HEK293 (cell line): Measurements from ENCODE around the gene ENKUR.

ENCODE experiments used
- TF ChIP-seq, protein P1 (sequence below): fragments of 450-650 bp; formaldehyde crosslinking; IDR thresholded peaks from 2 replicates; pipeline ENCODE4 v1.5.1; 2016; ENCODE audit warnings: missing biosample characterization, missing genetic modification characterization
- TF ChIP-seq, protein P2 (sequence below): fragments of 450-650 bp; formaldehyde crosslinking; IDR thresholded peaks from 2 replicates; pipeline ENCODE4 v1.5.1; 2016; ENCODE audit warnings: missing biosample characterization, missing genetic modification characterization

DNA sequence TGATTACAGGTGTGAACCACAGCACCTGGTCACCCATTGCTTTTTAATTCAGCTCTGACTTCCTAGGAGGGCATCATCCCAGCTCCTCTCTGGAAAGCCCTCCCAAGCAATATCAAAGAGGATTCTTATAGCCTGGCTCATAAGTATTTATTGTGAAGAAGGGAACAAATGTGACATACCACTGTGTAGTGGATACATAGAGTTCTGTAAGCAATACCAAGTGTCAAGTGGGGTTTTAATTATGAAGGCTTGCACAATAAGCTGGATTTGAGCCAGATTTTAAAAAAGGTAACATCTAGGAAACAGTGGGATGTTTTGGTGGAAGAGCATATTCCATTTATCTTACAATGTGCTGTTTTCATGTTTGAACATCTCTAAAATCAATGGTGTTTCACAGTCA is 44.6 kb downstream of the ENKUR start:
- TF ChIP-seq, protein P1, sequence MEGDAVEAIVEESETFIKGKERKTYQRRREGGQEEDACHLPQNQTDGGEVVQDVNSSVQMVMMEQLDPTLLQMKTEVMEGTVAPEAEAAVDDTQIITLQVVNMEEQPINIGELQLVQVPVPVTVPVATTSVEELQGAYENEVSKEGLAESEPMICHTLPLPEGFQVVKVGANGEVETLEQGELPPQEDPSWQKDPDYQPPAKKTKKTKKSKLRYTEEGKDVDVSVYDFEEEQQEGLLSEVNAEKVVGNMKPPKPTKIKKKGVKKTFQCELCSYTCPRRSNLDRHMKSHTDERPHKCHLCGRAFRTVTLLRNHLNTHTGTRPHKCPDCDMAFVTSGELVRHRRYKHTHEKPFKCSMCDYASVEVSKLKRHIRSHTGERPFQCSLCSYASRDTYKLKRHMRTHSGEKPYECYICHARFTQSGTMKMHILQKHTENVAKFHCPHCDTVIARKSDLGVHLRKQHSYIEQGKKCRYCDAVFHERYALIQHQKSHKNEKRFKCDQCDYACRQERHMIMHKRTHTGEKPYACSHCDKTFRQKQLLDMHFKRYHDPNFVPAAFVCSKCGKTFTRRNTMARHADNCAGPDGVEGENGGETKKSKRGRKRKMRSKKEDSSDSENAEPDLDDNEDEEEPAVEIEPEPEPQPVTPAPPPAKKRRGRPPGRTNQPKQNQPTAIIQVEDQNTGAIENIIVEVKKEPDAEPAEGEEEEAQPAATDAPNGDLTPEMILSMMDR = no peak
- TF ChIP-seq, protein P2, sequence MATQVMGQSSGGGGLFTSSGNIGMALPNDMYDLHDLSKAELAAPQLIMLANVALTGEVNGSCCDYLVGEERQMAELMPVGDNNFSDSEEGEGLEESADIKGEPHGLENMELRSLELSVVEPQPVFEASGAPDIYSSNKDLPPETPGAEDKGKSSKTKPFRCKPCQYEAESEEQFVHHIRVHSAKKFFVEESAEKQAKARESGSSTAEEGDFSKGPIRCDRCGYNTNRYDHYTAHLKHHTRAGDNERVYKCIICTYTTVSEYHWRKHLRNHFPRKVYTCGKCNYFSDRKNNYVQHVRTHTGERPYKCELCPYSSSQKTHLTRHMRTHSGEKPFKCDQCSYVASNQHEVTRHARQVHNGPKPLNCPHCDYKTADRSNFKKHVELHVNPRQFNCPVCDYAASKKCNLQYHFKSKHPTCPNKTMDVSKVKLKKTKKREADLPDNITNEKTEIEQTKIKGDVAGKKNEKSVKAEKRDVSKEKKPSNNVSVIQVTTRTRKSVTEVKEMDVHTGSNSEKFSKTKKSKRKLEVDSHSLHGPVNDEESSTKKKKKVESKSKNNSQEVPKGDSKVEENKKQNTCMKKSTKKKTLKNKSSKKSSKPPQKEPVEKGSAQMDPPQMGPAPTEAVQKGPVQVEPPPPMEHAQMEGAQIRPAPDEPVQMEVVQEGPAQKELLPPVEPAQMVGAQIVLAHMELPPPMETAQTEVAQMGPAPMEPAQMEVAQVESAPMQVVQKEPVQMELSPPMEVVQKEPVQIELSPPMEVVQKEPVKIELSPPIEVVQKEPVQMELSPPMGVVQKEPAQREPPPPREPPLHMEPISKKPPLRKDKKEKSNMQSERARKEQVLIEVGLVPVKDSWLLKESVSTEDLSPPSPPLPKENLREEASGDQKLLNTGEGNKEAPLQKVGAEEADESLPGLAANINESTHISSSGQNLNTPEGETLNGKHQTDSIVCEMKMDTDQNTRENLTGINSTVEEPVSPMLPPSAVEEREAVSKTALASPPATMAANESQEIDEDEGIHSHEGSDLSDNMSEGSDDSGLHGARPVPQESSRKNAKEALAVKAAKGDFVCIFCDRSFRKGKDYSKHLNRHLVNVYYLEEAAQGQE (tag by site-specific recombination) = no peak
